Cardiac septum (tissue), 1 donor: ENCODE results near the gene PKHD1. TPM values are rescaled to one million over a fixed set of nuclear protein-coding genes. Genes with fewer than 3 reads are reported as not detected.

ENCODE experiments used
- DNase-seq: peaks from one replicate; pipeline ENCODE4 v3.0.0-alpha.2; 2020; ENCODE audit warnings: low spot score
- intact Hi-C: fragments of 100-400 bp; cut with DNase I; formaldehyde crosslinking; loops from one replicate; pipeline ENCODE4 v1.14.0; 2022
- total RNA-seq: library from RNA; stranded (reverse); fragmentation: NEBNext Ultra II Directional; extraction: Animal tissue kit (Norgen Biotek cat#: 25700); gene quantifications from one replicate; pipeline ENCODE4 v1.2.1, GENCODE V29; 2021
- donor health status: DM: no; HTN: no; CAD: no.

Gene PKHD1
- total RNA-seq, 1 donor from 2014 or later: 0.03 TPM

- intact Hi-C loops: no loop called here
- no peak for DNase-seq
Measured at GRCh38 chr6:51839726-51840374, 247.6 kb downstream of the PKHD1 start.

GRCh38 chr6:51830666-51831065 lies 256.7 kb downstream of the PKHD1 start:
- no peak for DNase-seq
- intact Hi-C loops: no loop called here

- intact Hi-C loops: no loop called here
- DNase-seq: no peak
Measured at GRCh38 chr6:51827580-51827979, 259.8 kb downstream of the PKHD1 start.

GRCh38 chr6:51824940-51825339 lies 262.5 kb downstream of the PKHD1 start:
- intact Hi-C loops: no loop called here

GRCh38 chr6:51820555-51820954 lies 266.9 kb downstream of the PKHD1 start:
- DNase-seq: no peak
- intact Hi-C loops: no loop called here

More at GRCh38 chr6:51824940-51825339, 262.5 kb downstream of the PKHD1 start:
- DNase-seq: no peak

GRCh38 chr6:51818520-51819022 lies 268.8 kb downstream of the PKHD1 start:
- intact Hi-C loops: no loop called here

GRCh38 chr6:51817832-51818231 lies 269.6 kb downstream of the PKHD1 start:
- intact Hi-C loops: no loop called here
- no peak for DNase-seq

More at GRCh38 chr6:51818520-51819022, 268.8 kb downstream of the PKHD1 start:
- DNase-seq: no peak

GRCh38 chr6:51814418-51814817 lies 273.0 kb downstream of the PKHD1 start:
- no peak for DNase-seq
- intact Hi-C loops: no loop called here

GRCh38 chr6:51813904-51814303 lies 273.5 kb downstream of the PKHD1 start:
- intact Hi-C loops: no loop called here
- no peak for DNase-seq

GRCh38 chr6:51812231-51812630 lies 275.2 kb downstream of the PKHD1 start:
- intact Hi-C loops: no loop called here
- DNase-seq: no peak

GRCh38 chr6:51805517-51805916 lies 281.9 kb downstream of the PKHD1 start:
- intact Hi-C loops: no loop called here

GRCh38 chr6:51800603-51801002 lies 286.8 kb downstream of the PKHD1 start:
- DNase-seq: no peak
- intact Hi-C loops: no loop called here

More at GRCh38 chr6:51805517-51805916, 281.9 kb downstream of the PKHD1 start:
- DNase-seq: no peak

- intact Hi-C loops: no loop called here
Measured at GRCh38 chr6:51793393-51793792, 294.0 kb downstream of the PKHD1 start.

GRCh38 chr6:51792273-51793030 lies 295.0 kb downstream of the PKHD1 start:
- intact Hi-C loops: no loop called here
- no peak for DNase-seq

More at GRCh38 chr6:51793393-51793792, 294.0 kb downstream of the PKHD1 start:
- DNase-seq: no peak

GRCh38 chr6:51790946-51791345 lies 296.5 kb downstream of the PKHD1 start:
- intact Hi-C loops: no loop called here
- no peak for DNase-seq

- no peak for DNase-seq
- intact Hi-C loops: no loop called here
Measured at GRCh38 chr6:51788121-51788520, 299.3 kb downstream of the PKHD1 start.

- DNase-seq: no peak
- intact Hi-C loops: no loop called here
Measured at GRCh38 chr6:51778666-51779065, 308.7 kb downstream of the PKHD1 start.

- intact Hi-C loops: no loop called here
- DNase-seq: no peak
Measured at GRCh38 chr6:51777618-51778017, 309.8 kb downstream of the PKHD1 start.

- no peak for DNase-seq
- intact Hi-C loops: no loop called here
Measured at GRCh38 chr6:51775942-51776860, 311.2 kb downstream of the PKHD1 start.

- no peak for DNase-seq
Measured at GRCh38 chr6:51768087-51768486, 319.3 kb downstream of the PKHD1 start.

More at GRCh38 chr6:51768087-51768486, 319.3 kb downstream of the PKHD1 start:
- intact Hi-C loops: no loop called here
